ENCODE data around the gene RNF130. TPM values are rescaled to one million over a fixed set of nuclear protein-coding genes. Genes with fewer than 3 reads are reported as not detected.

RNF130 gene
- total and polyA plus RNA-seq, 9 of the 15 experiments (the other 6 are each of a cell fraction or from before 2014, with no cell fraction given), result 5.8 to 39.4 (median 27.1) TPM

DNA sequence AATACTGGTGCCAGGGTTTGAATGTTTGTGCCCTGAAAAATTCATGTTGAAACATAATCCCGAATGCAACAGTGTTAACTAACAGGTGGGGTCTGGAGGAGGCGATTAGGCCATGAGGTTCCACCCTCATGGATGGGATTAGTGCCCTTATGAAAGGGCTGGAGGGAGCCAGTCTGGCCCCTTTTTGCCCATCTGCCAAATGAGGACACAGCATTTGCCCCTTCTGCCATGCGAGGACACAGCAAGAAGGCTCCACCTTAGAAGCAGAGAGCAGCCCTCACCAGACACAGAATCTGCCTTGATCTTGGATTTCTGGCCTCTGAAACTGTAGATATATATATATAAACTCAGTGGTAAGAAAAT, 32.6 kb upstream of the RNF130 start (continued):
- TF ChIP-seq EWSR1 (IDR thresholded peaks at IDR 0.05; ENCODE audit: borderline replicate concordance, low read depth, partially characterized antibody) (no peak), MXI1 (IDR thresholded peaks at IDR 0.05; ENCODE audit: low read depth, low read length) (no peak)

DNA sequence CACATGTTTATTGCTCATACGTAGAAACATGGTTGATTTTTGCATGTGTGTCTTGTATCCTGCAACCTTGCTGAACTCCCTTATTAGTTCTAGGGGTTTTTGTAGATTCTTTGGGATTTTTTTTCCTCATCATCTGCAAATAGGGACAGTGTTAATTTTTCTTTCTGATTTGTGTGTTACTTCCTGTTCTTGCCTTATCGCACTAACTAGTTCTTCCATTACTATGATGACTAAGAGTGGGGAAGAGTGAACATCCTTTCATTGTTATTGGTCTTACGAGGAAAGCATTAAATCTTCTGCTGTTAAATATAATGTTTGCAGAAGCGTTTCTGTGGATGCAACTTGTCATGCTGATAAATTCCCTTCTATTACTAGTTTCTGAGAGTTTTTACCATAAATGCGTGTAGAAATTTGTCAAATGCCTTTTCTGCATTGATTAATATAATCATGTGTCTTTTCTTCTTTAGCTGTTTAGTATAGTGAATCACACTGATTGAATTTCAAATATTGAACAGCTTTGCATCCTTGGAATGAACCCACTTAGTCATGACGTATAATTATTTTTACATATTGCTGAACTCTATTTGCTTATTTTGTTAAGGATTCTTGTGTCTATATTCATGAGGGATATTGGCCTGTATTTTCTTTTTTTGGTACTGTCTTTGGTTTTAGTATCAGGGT, 32.1 kb upstream of the RNF130 start:
- no peak overlapping the region for H3K9ac ChIP-seq (ENCODE audit: insufficient read depth in 1 of 2, low read depth in 2 of 2, low read length in 2 of 2)
- H4K20me1 ChIP-seq (replicated peaks; ENCODE audit: control insufficient read depth, insufficient read depth, low read length), result no peaks in the 10 kb centered on the region
- H3K9me1 ChIP-seq (ENCODE audit: control insufficient read depth, insufficient read depth, low read length), result no peaks in the 10 kb centered on the region
- CTCF ChIA-PET (ENCODE audit: low intra/inter-chr PET ratio), result no interaction called here
- WGBS (ENCODE audit: insufficient coverage, low coverage, missing lambda C conversion rate), result 42% methylated on average over 6 of the region's 6 CpGs
- H3K79me2 ChIP-seq (ENCODE audit: control insufficient read depth, insufficient read depth, low read length), result no peaks in the 10 kb centered on the region
- FAIRE-seq, result no peak
- H2AFZ ChIP-seq (ENCODE audit: low read depth, low read length), result no peak overlapping the region
- BruUV-seq (replicated peaks), result no TSS peak
- H3K27ac ChIP-seq (ENCODE audit: extremely low read depth, low read depth, low read length), result no peak overlapping the region
- POLR2A ChIA-PET, result interaction anchor here (0.6 kb wide), 1 partner anchor 392 kb away, joined by 3 read pairs; no protein-coding TSS in a partner anchor
- ATAC-seq, result no peak
- H3K27me3 ChIP-seq (ENCODE audit: control insufficient read depth in 2 of 2, insufficient read depth in 2 of 2, low read length in 2 of 2), result no peaks in the 10 kb centered on the region
- DNase-seq (ENCODE audit: extremely low read depth in 1 of 4, low spot score in 3 of 4), result no peak
- H3K9me3 ChIP-seq (replicated peaks; ENCODE audit: control insufficient read depth, insufficient read depth, low read depth, low read length), result no peaks in the 10 kb centered on the region; the same call in 1 of the 2 replicates
- H3K36me3 ChIP-seq (ENCODE audit: control insufficient read depth, insufficient read depth, low read length), result no peaks in the 10 kb centered on the region
- H3K4me2 ChIP-seq (ENCODE audit: insufficient read depth, low read length), result no peak overlapping the region
- peaks cover 0 to 19% of the 10 kb centered on the region in 2 experiments; a peak in 3 of 5 replicates for H3K4me1 ChIP-seq (replicated peaks in 1 of 2; ENCODE audit: control insufficient read depth in 2 of 2, insufficient read depth in 2 of 2, low read length in 2 of 2)
- in situ Hi-C loops (cut with MboI) (no loop called here), intact Hi-C loops (cut with micrococcal nuclease) (no loop called here)
- H3K4me3 ChIP-seq, result no peak overlapping the region
- TF ChIP-seq SMARCC2 (IDR thresholded peaks at IDR 0.05; ENCODE audit: low read depth) (peak; percentile 44; the same call in 1 of the 2 replicates), SMARCA5 (IDR thresholded peaks at IDR 0.05) (no peak), ETV1 (tag; conservative IDR thresholded peaks at IDR 0.05; ENCODE audit: low read depth) (peak; percentile 77), ZNF76 (CRISPR knock-in tag; IDR thresholded peaks at IDR 0.05; ENCODE audit: borderline replicate concordance) (no peak), RFX1 (IDR thresholded peaks at IDR 0.05) (no peak), NFE2 (IDR thresholded peaks at IDR 0.05; ENCODE audit: low read depth) (peak; percentile 20; the same call in 1 of the 2 replicates), RFX5 (IDR thresholded peaks at IDR 0.05; ENCODE audit: low read depth, low read length) (no peak), FUS (optimal IDR thresholded peaks at IDR 0.05; ENCODE audit: low read depth, low read length) (no peak), XRCC4 (IDR thresholded peaks at IDR 0.05; ENCODE audit: extremely low read depth, insufficient read depth, insufficient read length) (no peak)
- TF ChIP-seq, protein P1, sequence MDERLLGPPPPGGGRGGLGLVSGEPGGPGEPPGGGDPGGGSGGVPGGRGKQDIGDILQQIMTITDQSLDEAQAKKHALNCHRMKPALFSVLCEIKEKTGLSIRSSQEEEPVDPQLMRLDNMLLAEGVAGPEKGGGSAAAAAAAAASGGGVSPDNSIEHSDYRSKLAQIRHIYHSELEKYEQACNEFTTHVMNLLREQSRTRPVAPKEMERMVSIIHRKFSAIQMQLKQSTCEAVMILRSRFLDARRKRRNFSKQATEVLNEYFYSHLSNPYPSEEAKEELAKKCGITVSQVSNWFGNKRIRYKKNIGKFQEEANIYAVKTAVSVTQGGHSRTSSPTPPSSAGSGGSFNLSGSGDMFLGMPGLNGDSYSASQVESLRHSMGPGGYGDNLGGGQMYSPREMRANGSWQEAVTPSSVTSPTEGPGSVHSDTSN (CRISPR knock-in tag; IDR thresholded peaks at IDR 0.05; ENCODE audit: low read depth), result no peak
- TF ChIP-seq, protein P1 (tag; conservative IDR thresholded peaks at IDR 0.05; ENCODE audit: low read depth), result peak; percentile 28; the same call in 1 of the 2 replicates
- TF ChIP-seq, protein P2, sequence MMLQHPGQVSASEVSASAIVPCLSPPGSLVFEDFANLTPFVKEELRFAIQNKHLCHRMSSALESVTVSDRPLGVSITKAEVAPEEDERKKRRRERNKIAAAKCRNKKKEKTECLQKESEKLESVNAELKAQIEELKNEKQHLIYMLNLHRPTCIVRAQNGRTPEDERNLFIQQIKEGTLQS (IDR thresholded peaks at IDR 0.05), result peak; percentile 68; the same call in 1 of the 2 replicates
- TF ChIP-seq, protein P2 (CRISPR knock-in tag; conservative IDR thresholded peaks at IDR 0.05), result no peak
- TF ChIP-seq, protein P3, sequence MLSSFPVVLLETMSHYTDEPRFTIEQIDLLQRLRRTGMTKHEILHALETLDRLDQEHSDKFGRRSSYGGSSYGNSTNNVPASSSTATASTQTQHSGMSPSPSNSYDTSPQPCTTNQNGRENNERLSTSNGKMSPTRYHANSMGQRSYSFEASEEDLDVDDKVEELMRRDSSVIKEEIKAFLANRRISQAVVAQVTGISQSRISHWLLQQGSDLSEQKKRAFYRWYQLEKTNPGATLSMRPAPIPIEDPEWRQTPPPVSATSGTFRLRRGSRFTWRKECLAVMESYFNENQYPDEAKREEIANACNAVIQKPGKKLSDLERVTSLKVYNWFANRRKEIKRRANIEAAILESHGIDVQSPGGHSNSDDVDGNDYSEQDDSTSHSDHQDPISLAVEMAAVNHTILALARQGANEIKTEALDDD (IDR thresholded peaks at IDR 0.05), result peak; percentile 92
